Right lobe of liver (tissue), 6 donors: Measurements from ENCODE around the gene NOS1AP. TPM values are rescaled to one million over a fixed set of nuclear protein-coding genes. Genes with fewer than 3 reads are reported as not detected.

Experiments
- ATAC-seq, 4 donors: fragments of 200-7000 bp; cut with Tn5 transposase; one replicate each; pipeline ENCODE4 v1.9.1; 2020; ENCODE audit warnings: mild to moderate bottlenecking in 4 of 4, moderate library complexity in 4 of 4
- DNase-seq, 3 donors: peaks; one replicate each; pipeline ENCODE4 v3.0.0-alpha.2; 2020
- H3K27ac ChIP-seq, 3 donors: fragments of 200-600 bp; one replicate each; pipeline ENCODE4 v1.8.0; 2022
- H3K27me3 ChIP-seq, 2 donors: fragments of 200-600 bp; one replicate each; pipeline ENCODE4 v1.8.0; 2022
- H3K36me3 ChIP-seq, 4 donors: fragments of 200-600 bp; sonication (generic) in 1 of 4; one replicate each; pipeline versions ENCODE4 v1.5.1 to v1.8.0; 2017 to 2022; ENCODE audit warnings: control low read depth in 1 of 4
- H3K4me1 ChIP-seq, 4 donors: fragments of 200-600 bp; sonication (generic) in 1 of 4; one replicate each; pipeline versions ENCODE4 v1.5.1 to v1.8.0; 2017 to 2022; ENCODE audit warnings: control low read depth in 1 of 4
- H3K4me3 ChIP-seq, 3 donors: fragments of 200-600 bp; one replicate each; pipeline ENCODE4 v1.8.0; 2022
- H3K9me3 ChIP-seq, 4 donors: fragments of 200-600 bp; sonication (generic) in 1 of 4; one replicate each; pipeline versions ENCODE4 v1.5.1 to v1.8.0; 2017 to 2022; ENCODE audit warnings: control low read depth in 1 of 4
- CTCF ChIP-seq, 4 donors: fragments of 200-600 bp in 3 of 4; fragments of 450-650 bp in 1 of 4; IDR thresholded peaks; one replicate each; pipeline versions ENCODE4 v1.5.1 to v1.8.0; 2016 to 2022; ENCODE audit warnings: antibody characterized with exemption in 4 of 4, mild to moderate bottlenecking in 2 of 4
- POLR2A ChIP-seq: fragments of 450-650 bp; IDR thresholded peaks from one replicate; pipeline ENCODE4 v1.6.1; 2017; ENCODE audit warnings: antibody characterized with exemption, mild to moderate bottlenecking
- WGBS: methylation state at CpG from one replicate; pipeline ENCODE4 v1.1.6; 2018; ENCODE audit warnings: low coverage, low lambda C conversion rate; ENCODE audit not compliant: insufficient coverage; ENCODE audit errors: missing lambda C conversion rate; 5-methylcytosine and 5-hydroxymethylcytosine counted together
- intact Hi-C, 2 donors: fragments of 100-400 bp; cut with DNase I; formaldehyde crosslinking; loops; one replicate each; pipeline versions ENCODE4 v1.11.2 to v1.14.1; 2022
- total RNA-seq, 6 experiments: library from RNA; depleted of rRNA in 2 of 6; stranded (reverse); fragments of >200 nt in 2 of 6; fragmentation: NEBNext Ultra II Directional in 3 of 6; extraction: Animal tissue kit (Norgen Biotek cat#: 25700) in 3 of 6; gene quantifications; one replicate each; pipeline versions ENCODE4 v1.1.0 to v1.2.4, GENCODE V29; 2016 to 2023
- donor health status: DM: no; HTN: yes; CAD: no.
- donor health status: DM: no; HTN: no; CAD: no.
- donor health status: DM: no; HTN: no; CAD: no.
- donor health status: DM: no; HTN: yes; CAD: no.
- donor health status: DM: no; HTN: yes; CAD: no.

The NOS1AP gene
- total RNA-seq, 6 experiments from 2014 or later, result 4.7 to 24.8 (median 11.6) TPM

GRCh38 chr1:162094271-162094670, 24.8 kb downstream of the NOS1AP start:
- no peak for DNase-seq
- H3K27ac ChIP-seq, result no peak overlapping the region
- TF ChIP-seq POLR2A (no peak), CTCF (IDR thresholded peaks at IDR 0.05) (no peak)
- H3K4me3 ChIP-seq, result no peak overlapping the region
- 20% methylated on average over 1 of the region's 1 CpG for WGBS
- H3K9me3 ChIP-seq, result no peaks in the 10 kb centered on the region
- intact Hi-C loops, result no loop called here
- H3K4me1 ChIP-seq, result peaks cover 0 to 29% (median 13%) of the 10 kb centered on the region in 4 donors
- no peaks in the 10 kb centered on the region for H3K27me3 ChIP-seq
- ATAC-seq, result no peak
- no peaks in the 10 kb centered on the region for H3K36me3 ChIP-seq

DNA sequence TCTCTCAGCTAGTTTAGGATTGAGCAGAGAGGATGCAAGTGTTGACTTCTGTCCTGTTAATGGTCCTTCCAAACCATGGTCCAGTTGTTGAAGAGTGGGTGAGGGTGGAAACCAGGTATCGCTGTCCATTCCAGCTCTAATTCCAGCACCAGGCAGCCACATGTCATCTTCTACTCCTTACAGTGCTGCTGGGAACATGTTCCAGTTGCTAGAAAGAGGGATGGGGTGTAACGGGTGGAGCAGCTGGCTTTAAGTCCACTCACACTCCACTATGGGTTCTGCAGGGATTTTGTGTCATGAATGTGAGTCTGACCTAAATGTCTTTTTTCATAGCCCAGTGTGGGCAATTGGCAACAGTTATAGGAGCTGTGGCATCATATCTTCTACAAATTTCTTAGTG, 25.2 kb downstream of the NOS1AP start:
- no peak overlapping the region for H3K27ac ChIP-seq
- no peak for ATAC-seq
- no peak for DNase-seq
- TF ChIP-seq POLR2A, result no peak
- TF ChIP-seq CTCF (IDR thresholded peaks at IDR 0.05), result no peak
- WGBS, result 83% methylated on average over 2 of the region's 2 CpGs
- intact Hi-C loops, result no loop called here
- H3K4me3 ChIP-seq, result no peak overlapping the region
- H3K4me1 ChIP-seq, result peaks cover 0 to 29% (median 13%) of the 10 kb centered on the region in 4 donors
- H3K9me3 ChIP-seq, result no peaks in the 10 kb centered on the region
- no peaks in the 10 kb centered on the region for H3K36me3 ChIP-seq
- no peaks in the 10 kb centered on the region for H3K27me3 ChIP-seq

- Histone ChIP-seq H3K4me3 (no peak overlapping the region), H3K36me3 (no peaks in the 10 kb centered on the region), H3K4me1 (peaks cover 0 to 28% (median 11%) of the 10 kb centered on the region in 4 donors), H3K27me3 (no peaks in the 10 kb centered on the region), H3K27ac (peak overlapping the region in 2 of 3 donors; percentile 34 to 46), H3K9me3 (no peaks in the 10 kb centered on the region)
- peak in 3 of 4 donors; percentile 12 to 35 (median 23) for ATAC-seq
- 43% methylated on average over 3 of the region's 3 CpGs for WGBS
- intact Hi-C loops, result no loop called here
- TF ChIP-seq CTCF (IDR thresholded peaks at IDR 0.05), result no peak
- no peak for TF ChIP-seq POLR2A
- no peak for DNase-seq
Observed at GRCh38 chr1:162107911-162108310, 38.4 kb downstream of the NOS1AP start.

- Histone ChIP-seq H3K27me3 (no peaks in the 10 kb centered on the region), H3K36me3 (no peaks in the 10 kb centered on the region), H3K4me1 (peaks cover 0 to 25% (median 8%) of the 10 kb centered on the region in 4 donors), H3K4me3 (no peak overlapping the region), H3K9me3 (no peaks in the 10 kb centered on the region), H3K27ac (peak overlapping the region in 2 of 3 donors; percentile 34 to 46)
- intact Hi-C loops, result no loop called here
- ATAC-seq (peak; percentile 49 to 76 (median 74)), DNase-seq (no peak)
- TF ChIP-seq POLR2A (no peak), CTCF (IDR thresholded peaks at IDR 0.05) (no peak)
Observed at GRCh38 chr1:162108426-162108825, 38.9 kb downstream of the NOS1AP start.

GRCh38 chr1:162110910-162111309, 41.4 kb downstream of the NOS1AP start:
- no peaks in the 10 kb centered on the region for H3K27me3 ChIP-seq
- H3K4me1 ChIP-seq, result peaks cover 0 to 22% (median 6%) of the 10 kb centered on the region in 4 donors
- intact Hi-C loops, result no loop called here
- no peak overlapping the region for H3K4me3 ChIP-seq
- no peaks in the 10 kb centered on the region for H3K36me3 ChIP-seq
- ATAC-seq (peak in 1 of 4 donors; percentile 24), DNase-seq (no peak)
- H3K9me3 ChIP-seq, result no peaks in the 10 kb centered on the region
- TF ChIP-seq CTCF (IDR thresholded peaks at IDR 0.05), result no peak
- no peak for TF ChIP-seq POLR2A
- H3K27ac ChIP-seq, result no peak overlapping the region
